GM18951 (cell line): ENCODE measurements around the gene ANKZF1.

Source experiments
- POLR2A ChIP-seq: IDR thresholded peaks from 4 replicates; pipeline ENCODE4 v1.6.1; 2011; ENCODE audit warnings: mild to moderate bottlenecking; ENCODE audit not compliant: insufficient read length, insufficient read depth; ENCODE audit errors: extremely low read depth
- in situ Hi-C: fragments of 300-500 bp; cut with MboI; formaldehyde crosslinking; loops from one replicate; pipeline ENCODE4 v1.12.0; 2022; ENCODE audit warnings: low sequenced_read_pairs, mixed read lengths, inconsistent platforms; ENCODE audit not compliant: unreplicated experiment

ANKZF1 gene

GRCh38 chr2:219213486-219214071, 16.0 kb upstream of the ANKZF1 start:
- in situ Hi-C loops = loop anchor here (5.0 kb wide), 1 partner anchor 51 kb away; the partner anchor contains the start of gene NHEJ1
- TF ChIP-seq POLR2A = no peak

GRCh38 chr2:219214141-219214540, 15.5 kb upstream of the ANKZF1 start:
- TF ChIP-seq POLR2A = no peak
- in situ Hi-C loops = loop anchor here (5.0 kb wide), 1 partner anchor 52 kb away; the partner anchor contains the start of gene NHEJ1

- in situ Hi-C loops = loop anchor here (5.0 kb wide), 1 partner anchor 52 kb away; the partner anchor contains the start of gene NHEJ1
- no peak for TF ChIP-seq POLR2A
These were observed 14.8 kb upstream of the ANKZF1 start for GRCh38 chr2:219214786-219215185.

- TF ChIP-seq POLR2A = no peak
- in situ Hi-C loops = no loop called here
These were observed 13.6 kb upstream of the ANKZF1 start for GRCh38 chr2:219215871-219216534.

GRCh38 chr2:219216535-219216915, 13.1 kb upstream of the ANKZF1 start:
- in situ Hi-C loops = no loop called here

GRCh38 chr2:219218217-219218731, 11.3 kb upstream of the ANKZF1 start:
- in situ Hi-C loops = no loop called here

More at GRCh38 chr2:219216535-219216915, 13.1 kb upstream of the ANKZF1 start:
- TF ChIP-seq POLR2A = no peak

GRCh38 chr2:219218732-219219701, 10.6 kb upstream of the ANKZF1 start, which contains the start of gene ABCB6:
Gene ABCB6 (minus strand): TSS chr2:219218958. CDS start chr2:219218673, 285 bp downstream.
- peak; percentile 93 for TF ChIP-seq POLR2A
- in situ Hi-C loops = no loop called here

More at GRCh38 chr2:219218217-219218731, 11.3 kb upstream of the ANKZF1 start:
- TF ChIP-seq POLR2A = no peak

- no peak for TF ChIP-seq POLR2A
- in situ Hi-C loops = no loop called here
These were observed 9.6 kb upstream of the ANKZF1 start for GRCh38 chr2:219219784-219220532.

- in situ Hi-C loops = no loop called here
These were observed 8.8 kb upstream of the ANKZF1 start for GRCh38 chr2:219220652-219221402.

GRCh38 chr2:219221957-219222518, 7.6 kb upstream of the ANKZF1 start:
- TF ChIP-seq POLR2A = no peak
- in situ Hi-C loops = no loop called here

More at GRCh38 chr2:219220652-219221402, 8.8 kb upstream of the ANKZF1 start:
- no peak for TF ChIP-seq POLR2A
